HepG2 (cell line): Measurements from ENCODE around the gene BCL6B. TPM values are rescaled to one million over a fixed set of nuclear protein-coding genes. Genes with fewer than 3 reads are reported as not detected.

ENCODE experiments used
- BHLHE40 ChIP-seq: IDR thresholded peaks from 2 replicates; pipeline ENCODE4 v1.6.1; 2011; ENCODE audit warnings: low read length, improper control_type of control experiment
- HNF1B ChIP-seq: sonication (generic); formaldehyde crosslinking; IDR thresholded peaks from 2 replicates; pipeline ENCODE4 v1.5.1; 2020; ENCODE audit warnings: mild to moderate bottlenecking, moderate library complexity, missing genetic modification reagents
- HNRNPK ChIP-seq: fragments of 200-400 bp; formaldehyde crosslinking; IDR thresholded peaks from 2 replicates; pipeline ENCODE4 v1.6.1; 2018; ENCODE audit warnings: low read length, low read depth, moderate library complexity, mild to moderate bottlenecking; ENCODE audit not compliant: poor library complexity, severe bottlenecking
- KAT2B ChIP-seq: fragments of 150-350 bp; IDR thresholded peaks from 2 replicates; pipeline ENCODE4 v1.6.1; 2014; ENCODE audit warnings: low read depth, low read length, borderline replicate concordance
- KAT8 ChIP-seq: IDR thresholded peaks from 2 replicates; pipeline ENCODE4 v1.6.1; 2016; ENCODE audit warnings: missing genetic modification reagents, missing compliant biosample characterization
- MIXL1 ChIP-seq: IDR thresholded peaks from 2 replicates; pipeline ENCODE4 v1.6.1; 2016
- ONECUT2 ChIP-seq: sonication (generic); formaldehyde crosslinking; IDR thresholded peaks from 2 replicates; pipeline ENCODE4 v1.4.0; 2020; ENCODE audit warnings: missing genetic modification reagents
- ZNF652 ChIP-seq: IDR thresholded peaks from 2 replicates; pipeline ENCODE4 v1.6.1; 2016; ENCODE audit warnings: low read depth, borderline replicate concordance
- ZNF83 ChIP-seq: sonication (generic); formaldehyde crosslinking; IDR thresholded peaks from 2 replicates; pipeline ENCODE4 v1.4.0; 2020; ENCODE audit warnings: missing genetic modification reagents, mild to moderate bottlenecking, borderline replicate concordance
- polyA plus RNA-seq, 8 experiments: library from polyadenylated mRNA; depleted of rRNA in 3 of 8; stranded (reverse) in 7 of 8; unstranded in 1 of 8; fragments of >200 nt; fragmentation: Illumina TruSeq in 4 of 8; extraction: Trizol in 4 of 8; gene quantifications; 2 replicates each; pipeline versions ENCODE4 v1.2.1 to v1.2.3, GENCODE V29; 2011 to 2016; ENCODE audit warnings: low read depth in 4 of 8, missing spikeins in 1 of 8, mixed read lengths in 1 of 8; ENCODE audit not compliant: insufficient read depth in 1 of 8
- total RNA-seq, 5 experiments: library from RNA; depleted of rRNA; stranded (reverse); fragments of >200 nt; fragmentation: Illumina TruSeq; extraction: Trizol; gene quantifications; 2 replicates each; pipeline ENCODE4 v1.2.3, GENCODE V29; 2016; ENCODE audit warnings: low read depth in 1 of 5
- TF ChIP-seq, protein P1 (sequence below): sonication (generic); formaldehyde crosslinking; IDR thresholded peaks from 2 replicates; pipeline ENCODE4 v1.4.0; 2020; ENCODE audit warnings: missing genetic modification reagents
- TF ChIP-seq, protein P2 (sequence below): sonication (generic); formaldehyde crosslinking; IDR thresholded peaks from 2 replicates; pipeline ENCODE4 v1.4.0; 2020; ENCODE audit warnings: mild to moderate bottlenecking, missing genetic modification reagents
- TF ChIP-seq, protein P3 (sequence below): sonication (generic); formaldehyde crosslinking; IDR thresholded peaks from 2 replicates; pipeline ENCODE4 v1.4.0; 2020; ENCODE audit warnings: missing genetic modification reagents, borderline replicate concordance

The BCL6B gene
- total and polyA plus RNA-seq, 2 of the 13 experiments (the other 11 are each of a cell fraction or from before 2014, with no cell fraction given): not detected

DNA sequence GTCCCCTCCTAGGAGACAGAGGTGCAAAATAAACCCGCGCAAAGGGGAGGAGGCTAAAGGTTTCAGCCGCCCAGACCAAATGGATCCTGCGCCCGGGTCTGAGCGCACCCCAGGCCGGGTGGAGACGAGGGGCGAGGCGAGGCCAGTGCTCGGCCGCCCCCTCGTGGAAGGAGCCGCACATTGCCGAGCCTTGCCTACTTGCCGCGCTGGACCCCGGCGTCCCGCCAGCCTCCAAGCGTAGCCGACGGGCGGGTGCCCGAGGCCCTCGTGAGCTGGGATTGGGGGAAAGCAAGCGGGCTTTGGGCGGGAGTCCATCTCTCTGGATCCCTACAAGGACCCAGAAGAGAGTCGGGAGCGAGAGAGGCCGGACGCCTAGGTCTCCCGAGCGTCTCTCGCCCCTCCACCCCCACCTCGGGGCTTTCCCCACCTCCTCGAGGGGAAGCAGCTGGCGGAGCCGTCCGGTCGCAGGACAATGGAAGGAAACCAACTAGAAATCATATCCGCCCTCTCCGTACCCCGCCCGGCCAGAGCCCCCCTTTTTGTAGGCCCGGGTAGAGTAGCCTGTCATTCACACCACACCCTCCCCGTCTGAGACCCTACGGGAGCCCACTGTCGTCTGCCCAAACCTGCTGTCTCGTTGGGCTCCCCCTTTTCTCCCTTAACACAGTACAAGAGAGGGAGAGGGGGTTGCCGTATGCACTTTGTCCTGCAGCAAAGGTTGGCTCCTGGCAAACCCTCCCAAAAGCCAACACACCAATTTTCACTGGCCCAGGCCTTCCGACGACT lies 664 bp upstream of the BCL6B start (continued):
- TF ChIP-seq KAT2B (no peak), KAT8 (CRISPR knock-in tag) (peak; percentile 62; the same call in 1 of the 2 replicates), HNRNPK (no peak), ONECUT2 (CRISPR knock-in tag) (no peak), ZNF652 (CRISPR knock-in tag) (no peak), BHLHE40 (no peak), MIXL1 (CRISPR knock-in tag) (no peak), HNF1B (peak; percentile 59; the same call in 1 of the 2 replicates), ZNF83 (no peak)
- TF ChIP-seq, protein P1, sequence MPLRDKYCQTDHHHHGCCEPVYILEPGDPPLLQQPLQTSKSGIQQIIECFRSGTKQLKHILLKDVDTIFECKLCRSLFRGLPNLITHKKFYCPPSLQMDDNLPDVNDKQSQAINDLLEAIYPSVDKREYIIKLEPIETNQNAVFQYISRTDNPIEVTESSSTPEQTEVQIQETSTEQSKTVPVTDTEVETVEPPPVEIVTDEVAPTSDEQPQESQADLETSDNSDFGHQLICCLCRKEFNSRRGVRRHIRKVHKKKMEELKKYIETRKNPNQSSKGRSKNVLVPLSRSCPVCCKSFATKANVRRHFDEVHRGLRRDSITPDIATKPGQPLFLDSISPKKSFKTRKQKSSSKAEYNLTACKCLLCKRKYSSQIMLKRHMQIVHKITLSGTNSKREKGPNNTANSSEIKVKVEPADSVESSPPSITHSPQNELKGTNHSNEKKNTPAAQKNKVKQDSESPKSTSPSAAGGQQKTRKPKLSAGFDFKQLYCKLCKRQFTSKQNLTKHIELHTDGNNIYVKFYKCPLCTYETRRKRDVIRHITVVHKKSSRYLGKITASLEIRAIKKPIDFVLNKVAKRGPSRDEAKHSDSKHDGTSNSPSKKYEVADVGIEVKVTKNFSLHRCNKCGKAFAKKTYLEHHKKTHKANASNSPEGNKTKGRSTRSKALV: peak; percentile 84; the same call in 1 of the 2 replicates
- TF ChIP-seq, protein P2, sequence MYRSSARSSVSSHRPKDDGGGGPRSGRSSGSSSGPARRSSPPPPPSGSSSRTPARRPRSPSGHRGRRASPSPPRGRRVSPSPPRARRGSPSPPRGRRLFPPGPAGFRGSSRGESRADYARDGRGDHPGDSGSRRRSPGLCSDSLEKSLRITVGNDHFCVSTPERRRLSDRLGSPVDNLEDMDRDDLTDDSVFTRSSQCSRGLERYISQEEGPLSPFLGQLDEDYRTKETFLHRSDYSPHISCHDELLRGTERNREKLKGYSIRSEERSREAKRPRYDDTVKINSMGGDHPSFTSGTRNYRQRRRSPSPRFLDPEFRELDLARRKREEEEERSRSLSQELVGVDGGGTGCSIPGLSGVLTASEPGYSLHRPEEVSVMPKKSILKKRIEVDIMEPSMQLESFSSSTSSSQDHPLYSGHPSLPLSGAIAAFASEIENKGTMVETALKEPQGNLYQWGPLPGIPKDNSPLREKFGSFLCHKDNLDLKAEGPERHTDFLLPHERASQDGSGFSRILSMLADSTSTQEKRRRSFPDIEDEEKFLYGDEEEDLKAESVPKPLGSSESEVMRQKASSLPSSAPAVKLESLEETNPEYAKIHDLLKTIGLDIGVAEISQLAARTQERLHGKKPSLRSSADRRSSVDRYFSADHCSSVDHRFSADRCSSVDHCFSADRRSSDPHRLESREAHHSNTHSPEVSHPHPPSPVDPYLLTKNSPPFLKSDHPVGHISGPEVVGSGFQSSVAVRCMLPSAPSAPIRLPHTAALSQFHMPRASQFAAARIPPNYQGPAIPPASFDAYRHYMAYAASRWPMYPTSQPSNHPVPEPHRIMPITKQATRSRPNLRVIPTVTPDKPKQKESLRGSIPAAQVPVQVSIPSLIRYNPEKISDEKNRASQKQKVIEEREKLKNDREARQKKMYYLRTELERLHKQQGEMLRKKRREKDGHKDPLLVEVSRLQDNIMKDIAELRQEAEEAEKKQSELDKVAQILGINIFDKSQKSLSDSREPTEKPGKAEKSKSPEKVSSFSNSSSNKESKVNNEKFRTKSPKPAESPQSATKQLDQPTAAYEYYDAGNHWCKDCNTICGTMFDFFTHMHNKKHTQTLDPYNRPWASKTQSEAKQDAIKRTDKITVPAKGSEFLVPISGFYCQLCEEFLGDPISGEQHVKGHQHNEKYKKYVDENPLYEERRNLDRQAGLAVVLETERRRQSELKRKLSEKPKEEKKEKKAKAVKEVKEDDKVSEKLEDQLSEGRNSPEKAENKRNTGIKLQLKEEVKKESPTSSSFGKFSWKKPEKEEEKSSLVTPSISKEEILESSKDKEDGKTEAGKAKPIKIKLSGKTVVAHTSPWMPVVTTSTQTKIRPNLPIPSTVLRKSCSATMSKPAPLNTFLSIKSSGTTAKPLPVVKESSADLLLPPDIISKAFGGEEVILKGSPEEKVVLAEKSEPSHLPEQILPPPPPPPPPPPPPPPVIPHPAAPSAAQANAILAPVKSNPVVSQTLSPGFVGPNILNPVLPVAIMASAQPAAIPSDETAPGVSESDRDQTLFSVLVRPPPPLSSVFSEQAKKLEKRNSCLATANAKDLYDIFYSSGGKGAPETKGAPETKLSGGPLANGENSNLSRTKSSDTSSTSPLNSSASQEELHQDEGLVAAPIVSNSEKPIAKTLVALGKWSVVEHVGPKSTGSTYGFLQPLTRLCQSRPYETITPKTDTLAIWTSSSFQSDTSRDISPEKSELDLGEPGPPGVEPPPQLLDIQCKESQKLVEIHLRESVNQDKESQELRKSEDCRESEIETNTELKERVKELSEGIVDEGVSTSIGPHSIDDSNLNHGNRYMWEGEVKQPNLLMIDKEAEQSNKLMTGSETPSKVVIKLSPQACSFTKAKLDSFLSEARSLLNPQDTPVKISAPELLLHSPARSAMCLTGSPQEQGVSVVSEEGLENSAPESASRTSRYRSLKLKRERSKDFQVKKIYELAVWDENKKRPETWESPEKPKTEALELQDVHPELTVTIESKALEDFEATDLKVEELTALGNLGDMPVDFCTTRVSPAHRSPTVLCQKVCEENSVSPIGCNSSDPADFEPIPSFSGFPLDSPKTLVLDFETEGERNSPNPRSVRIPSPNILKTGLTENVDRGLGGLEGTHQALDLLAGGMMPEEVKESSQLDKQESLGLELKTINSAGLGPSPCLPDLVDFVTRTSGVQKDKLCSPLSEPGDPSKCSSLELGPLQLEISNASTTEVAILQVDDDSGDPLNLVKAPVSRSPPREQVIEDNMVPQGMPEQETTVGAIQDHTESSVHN (CRISPR knock-in tag): no peak
- TF ChIP-seq, protein P3, sequence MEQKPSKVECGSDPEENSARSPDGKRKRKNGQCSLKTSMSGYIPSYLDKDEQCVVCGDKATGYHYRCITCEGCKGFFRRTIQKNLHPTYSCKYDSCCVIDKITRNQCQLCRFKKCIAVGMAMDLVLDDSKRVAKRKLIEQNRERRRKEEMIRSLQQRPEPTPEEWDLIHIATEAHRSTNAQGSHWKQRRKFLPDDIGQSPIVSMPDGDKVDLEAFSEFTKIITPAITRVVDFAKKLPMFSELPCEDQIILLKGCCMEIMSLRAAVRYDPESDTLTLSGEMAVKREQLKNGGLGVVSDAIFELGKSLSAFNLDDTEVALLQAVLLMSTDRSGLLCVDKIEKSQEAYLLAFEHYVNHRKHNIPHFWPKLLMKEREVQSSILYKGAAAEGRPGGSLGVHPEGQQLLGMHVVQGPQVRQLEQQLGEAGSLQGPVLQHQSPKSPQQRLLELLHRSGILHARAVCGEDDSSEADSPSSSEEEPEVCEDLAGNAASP: 0 out of 2 replicates have a peak, but pooled peaks have one; percentile 43
